ENCODE results near the gene SPARC. TPM values are rescaled to one million over a fixed set of nuclear protein-coding genes. Genes with fewer than 3 reads are reported as not detected.

SPARC gene
- total RNA-seq, 4 donors from 2014 or later, result 918 to 2,129 (median 1,501) TPM

DNA sequence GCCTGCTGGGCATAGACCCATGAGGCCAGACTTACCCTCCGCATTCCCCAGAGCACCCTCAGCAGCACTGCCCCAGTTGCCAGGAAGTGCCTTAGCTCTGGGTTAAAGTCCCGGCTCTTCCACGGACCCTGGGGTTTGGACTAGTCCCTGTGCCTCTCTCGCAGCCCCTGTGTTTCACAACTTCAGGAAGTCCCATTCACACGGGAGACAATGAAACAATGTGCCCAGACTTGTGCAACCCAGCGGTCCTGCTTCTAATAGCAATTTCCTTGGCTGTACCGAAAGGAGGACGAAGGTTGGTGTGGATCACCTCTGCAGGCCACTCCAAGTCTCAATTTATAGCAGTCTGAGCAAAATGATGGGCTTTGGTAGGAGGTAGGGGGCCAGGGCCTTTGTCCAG is 53.8 kb downstream of the SPARC start:
- Histone ChIP-seq H3K27me3 (no peaks in the 10 kb centered on the region), H3K9me3 (no peaks in the 10 kb centered on the region), H3K4me3 (no peak overlapping the region), H3K27ac (no peak overlapping the region), H3K4me1 (peaks cover 0 to 8% (median 0%) of the 10 kb centered on the region in 4 donors), H3K36me3 (no peaks in the 10 kb centered on the region)
- no peak for DNase-seq (ENCODE audit: low spot score in 2 of 2)
- WGBS, 2 donors, result 77 to 85% methylated on average over 7 to 8 of the region's 8 CpGs
- TF ChIP-seq EP300 (IDR thresholded peaks at IDR 0.05), result no peak
- no peak for TF ChIP-seq POLR2A (IDR thresholded peaks at IDR 0.05)
- TF ChIP-seq, protein P1, sequence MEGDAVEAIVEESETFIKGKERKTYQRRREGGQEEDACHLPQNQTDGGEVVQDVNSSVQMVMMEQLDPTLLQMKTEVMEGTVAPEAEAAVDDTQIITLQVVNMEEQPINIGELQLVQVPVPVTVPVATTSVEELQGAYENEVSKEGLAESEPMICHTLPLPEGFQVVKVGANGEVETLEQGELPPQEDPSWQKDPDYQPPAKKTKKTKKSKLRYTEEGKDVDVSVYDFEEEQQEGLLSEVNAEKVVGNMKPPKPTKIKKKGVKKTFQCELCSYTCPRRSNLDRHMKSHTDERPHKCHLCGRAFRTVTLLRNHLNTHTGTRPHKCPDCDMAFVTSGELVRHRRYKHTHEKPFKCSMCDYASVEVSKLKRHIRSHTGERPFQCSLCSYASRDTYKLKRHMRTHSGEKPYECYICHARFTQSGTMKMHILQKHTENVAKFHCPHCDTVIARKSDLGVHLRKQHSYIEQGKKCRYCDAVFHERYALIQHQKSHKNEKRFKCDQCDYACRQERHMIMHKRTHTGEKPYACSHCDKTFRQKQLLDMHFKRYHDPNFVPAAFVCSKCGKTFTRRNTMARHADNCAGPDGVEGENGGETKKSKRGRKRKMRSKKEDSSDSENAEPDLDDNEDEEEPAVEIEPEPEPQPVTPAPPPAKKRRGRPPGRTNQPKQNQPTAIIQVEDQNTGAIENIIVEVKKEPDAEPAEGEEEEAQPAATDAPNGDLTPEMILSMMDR (IDR thresholded peaks at IDR 0.05), result no peak

- no peak overlapping the region for H3K27ac ChIP-seq
These were observed 54.2 kb downstream of the SPARC start for GRCh38 chr5:151632524-151632923.

DNA sequence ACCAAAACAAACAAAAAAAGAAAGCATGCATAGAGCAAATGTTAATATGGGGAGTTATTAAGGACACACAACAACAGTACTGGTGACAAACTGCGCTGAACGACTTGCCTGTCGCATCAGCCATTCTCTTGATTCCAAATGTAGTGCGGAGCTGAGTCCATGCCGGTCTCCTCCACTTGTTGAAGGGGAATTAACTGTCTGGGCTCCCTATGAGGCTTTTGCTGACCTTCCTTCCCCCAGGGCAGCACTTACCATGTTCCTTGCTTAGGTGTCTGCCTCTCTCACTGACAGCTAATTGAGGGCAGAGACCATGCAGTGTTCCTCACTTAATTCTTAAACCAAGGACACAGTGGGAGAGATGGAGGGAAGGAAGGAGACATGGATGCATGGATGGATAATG is 54.8 kb downstream of the SPARC start:
- no peak for TF ChIP-seq POLR2A (IDR thresholded peaks at IDR 0.05)
- TF ChIP-seq, protein P1 (IDR thresholded peaks at IDR 0.05), result no peak
- TF ChIP-seq EP300 (IDR thresholded peaks at IDR 0.05), result no peak
- DNase-seq (ENCODE audit: low spot score in 2 of 2), result no peak
- Histone ChIP-seq H3K4me3 (no peak overlapping the region), H3K4me1 (peaks cover 0 to 10% (median 0%) of the 10 kb centered on the region in 4 donors), H3K9me3 (no peaks in the 10 kb centered on the region), H3K27ac (no peak overlapping the region), H3K27me3 (no peaks in the 10 kb centered on the region), H3K36me3 (no peaks in the 10 kb centered on the region)
- WGBS, 2 donors, result 80 to 86% methylated on average over 5 of the region's 5 CpGs

More at GRCh38 chr5:151632524-151632923, 54.2 kb downstream of the SPARC start:
- DNase-seq (ENCODE audit: low spot score in 2 of 2), result no peak
- Histone ChIP-seq H3K9me3 (no peaks in the 10 kb centered on the region), H3K27me3 (no peaks in the 10 kb centered on the region), H3K4me1 (peaks cover 0 to 10% (median 0%) of the 10 kb centered on the region in 4 donors), H3K36me3 (no peaks in the 10 kb centered on the region), H3K4me3 (no peak overlapping the region)
- TF ChIP-seq, protein P1 (IDR thresholded peaks at IDR 0.05), result no peak
- no peak for TF ChIP-seq POLR2A (IDR thresholded peaks at IDR 0.05)
- TF ChIP-seq EP300 (IDR thresholded peaks at IDR 0.05), result no peak
- 69 to 77% methylated on average over 13 to 15 of the region's 15 CpGs for WGBS, 2 donors

- Histone ChIP-seq H3K27ac (no peak overlapping the region), H3K27me3 (no peaks in the 10 kb centered on the region), H3K4me3 (no peak overlapping the region), H3K4me1 (peaks cover 0 to 11% (median 0%) of the 10 kb centered on the region in 4 donors), H3K36me3 (no peaks in the 10 kb centered on the region), H3K9me3 (no peaks in the 10 kb centered on the region)
- no peak for DNase-seq (ENCODE audit: low spot score in 2 of 2)
- TF ChIP-seq, protein P1 (IDR thresholded peaks at IDR 0.05), result no peak
- TF ChIP-seq POLR2A (IDR thresholded peaks at IDR 0.05) (no peak), EP300 (IDR thresholded peaks at IDR 0.05) (no peak)
These were observed 56.6 kb downstream of the SPARC start for GRCh38 chr5:151630088-151630487.

DNA sequence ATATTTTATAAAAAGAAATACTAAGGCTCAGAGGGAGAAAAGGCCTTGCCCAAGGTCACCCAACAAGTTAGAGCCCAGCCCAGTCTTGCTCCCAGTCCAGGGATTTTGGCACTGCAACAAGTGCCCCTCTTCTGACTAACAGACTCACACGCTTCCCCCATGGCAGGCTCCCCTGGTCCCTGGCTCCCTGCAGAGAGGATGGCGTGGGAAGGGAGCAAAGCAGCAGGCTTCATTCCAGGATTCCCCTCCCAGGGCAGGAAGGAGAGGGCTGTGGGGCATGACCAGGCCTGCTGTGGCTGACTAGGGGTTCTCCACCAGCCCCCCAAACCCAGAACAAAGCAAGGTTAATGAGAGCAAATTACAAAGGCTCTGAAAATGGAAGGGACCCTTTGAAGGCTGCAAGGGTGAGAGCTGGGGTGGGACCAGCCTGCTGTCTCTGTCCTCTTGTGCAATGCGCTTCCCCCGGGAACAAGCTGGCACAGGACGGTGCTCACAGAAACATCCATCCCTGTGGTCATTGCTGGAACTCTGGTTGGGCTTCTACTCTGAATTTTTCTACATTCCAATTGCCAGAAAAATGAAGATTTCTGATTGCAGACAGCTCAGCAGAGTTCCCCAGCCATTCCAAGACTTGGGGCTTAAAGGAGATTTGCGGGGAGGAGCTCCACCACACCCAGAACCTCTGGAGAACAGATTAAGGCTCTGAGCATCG is 58.4 kb downstream of the SPARC start:
- Histone ChIP-seq H3K27me3 (no peaks in the 10 kb centered on the region), H3K27ac (no peak overlapping the region), H3K4me3 (no peak overlapping the region), H3K36me3 (no peaks in the 10 kb centered on the region), H3K9me3 (no peaks in the 10 kb centered on the region), H3K4me1 (peaks cover 0 to 22% (median 0%) of the 10 kb centered on the region in 4 donors)
- TF ChIP-seq, protein P1 (IDR thresholded peaks at IDR 0.05), result no peak
- TF ChIP-seq POLR2A (IDR thresholded peaks at IDR 0.05), result no peak
- TF ChIP-seq EP300 (IDR thresholded peaks at IDR 0.05), result no peak
- 60 to 62% methylated on average over 7 of the region's 7 CpGs for WGBS, 2 donors
- DNase-seq (ENCODE audit: low spot score in 2 of 2), result peak; percentile 40 to 45
